HL-60/S4 treated with phorbol 12-myristate 13-acetate at 8.2 ng/mL for 4 days and 3 days (cell line): ENCODE results near the gene LBX1.

Experiments used
- in situ Hi-C: fragments of 300-500 bp; cut with MboI; formaldehyde crosslinking; loops from 2 replicates; pipeline ENCODE4 v1.15.0; 2022; ENCODE audit warnings: low sequenced_read_pairs

LBX1 gene

DNA sequence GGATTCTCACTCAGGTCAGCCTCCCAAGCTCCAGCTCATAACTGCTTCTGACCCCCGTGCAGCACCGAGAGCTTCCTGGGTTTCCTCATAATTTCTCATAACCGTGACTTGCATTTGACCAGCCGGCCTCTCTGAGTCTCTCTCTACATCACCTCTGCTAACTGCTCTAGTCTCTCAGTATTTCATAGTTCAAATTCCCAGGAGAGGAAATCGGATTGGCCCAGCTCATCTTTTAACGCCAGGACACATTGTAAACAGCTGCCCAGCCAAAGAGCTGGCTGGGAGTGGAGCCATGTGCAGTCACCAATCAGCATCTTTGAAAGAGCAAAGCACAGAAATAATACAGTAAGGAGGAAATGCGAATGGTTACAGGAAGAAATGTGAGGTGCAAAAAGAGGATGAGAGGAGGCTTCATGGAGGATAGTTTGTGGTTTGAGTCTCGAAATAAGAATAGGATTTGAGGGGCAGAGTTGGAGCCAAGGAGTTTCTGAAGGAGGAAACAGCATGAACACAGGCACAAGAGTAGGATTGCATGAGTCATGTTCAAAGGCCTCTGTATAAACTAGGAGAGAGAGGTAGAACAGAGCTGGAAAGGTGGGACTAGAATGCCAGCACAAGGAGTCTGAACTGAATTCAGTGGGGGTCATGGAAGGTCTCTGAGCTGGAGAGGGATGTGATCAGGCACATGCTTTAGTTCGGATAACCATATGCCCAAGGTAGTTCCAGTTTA is 15.2 kb upstream of the LBX1 start:
- in situ Hi-C loops, result no loop called here

GRCh38 chr10:101241840-101242707 is 12.8 kb upstream of the LBX1 start:
- in situ Hi-C loops, result no loop called here

GRCh38 chr10:101238732-101239105 is 9.5 kb upstream of the LBX1 start:
- in situ Hi-C loops, result no loop called here

DNA sequence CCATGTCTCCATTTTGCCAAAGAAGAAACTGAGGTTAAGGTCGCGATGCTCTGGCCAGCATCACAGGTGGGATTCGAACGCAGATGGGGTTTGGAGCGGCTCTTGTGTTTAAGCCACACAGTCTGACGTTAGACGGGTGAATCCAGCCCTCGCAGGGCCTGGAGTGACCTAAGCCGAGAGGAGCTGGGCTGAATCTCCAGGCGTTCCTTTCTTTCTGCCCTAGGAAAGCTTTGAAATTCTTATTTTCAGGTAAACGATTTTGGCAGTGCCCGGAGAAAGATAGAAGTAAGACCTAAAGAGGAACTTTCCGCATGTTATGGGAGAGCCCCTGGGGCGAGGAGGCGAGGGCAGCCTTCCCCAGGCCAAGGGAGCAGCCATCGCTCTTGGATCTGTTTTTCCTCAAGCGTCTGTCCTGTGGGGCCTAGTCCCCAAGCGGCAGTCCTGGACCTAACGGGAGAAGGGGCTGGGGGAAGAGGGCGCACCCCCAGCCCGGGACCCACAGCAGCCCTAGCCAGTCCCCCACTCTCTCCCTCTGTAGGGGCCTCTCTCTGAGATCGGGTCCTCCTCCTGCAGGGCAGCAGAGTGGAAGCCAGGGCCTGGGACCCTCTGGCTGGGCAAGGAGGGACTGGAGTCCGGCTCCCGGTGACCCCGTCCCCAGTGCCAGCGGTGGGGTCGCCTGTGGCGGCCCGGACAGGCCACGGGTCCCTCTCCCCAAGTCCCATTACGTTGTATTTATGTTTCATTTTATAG is 8.9 kb upstream of the LBX1 start:
- in situ Hi-C loops, result no loop called here

DNA sequence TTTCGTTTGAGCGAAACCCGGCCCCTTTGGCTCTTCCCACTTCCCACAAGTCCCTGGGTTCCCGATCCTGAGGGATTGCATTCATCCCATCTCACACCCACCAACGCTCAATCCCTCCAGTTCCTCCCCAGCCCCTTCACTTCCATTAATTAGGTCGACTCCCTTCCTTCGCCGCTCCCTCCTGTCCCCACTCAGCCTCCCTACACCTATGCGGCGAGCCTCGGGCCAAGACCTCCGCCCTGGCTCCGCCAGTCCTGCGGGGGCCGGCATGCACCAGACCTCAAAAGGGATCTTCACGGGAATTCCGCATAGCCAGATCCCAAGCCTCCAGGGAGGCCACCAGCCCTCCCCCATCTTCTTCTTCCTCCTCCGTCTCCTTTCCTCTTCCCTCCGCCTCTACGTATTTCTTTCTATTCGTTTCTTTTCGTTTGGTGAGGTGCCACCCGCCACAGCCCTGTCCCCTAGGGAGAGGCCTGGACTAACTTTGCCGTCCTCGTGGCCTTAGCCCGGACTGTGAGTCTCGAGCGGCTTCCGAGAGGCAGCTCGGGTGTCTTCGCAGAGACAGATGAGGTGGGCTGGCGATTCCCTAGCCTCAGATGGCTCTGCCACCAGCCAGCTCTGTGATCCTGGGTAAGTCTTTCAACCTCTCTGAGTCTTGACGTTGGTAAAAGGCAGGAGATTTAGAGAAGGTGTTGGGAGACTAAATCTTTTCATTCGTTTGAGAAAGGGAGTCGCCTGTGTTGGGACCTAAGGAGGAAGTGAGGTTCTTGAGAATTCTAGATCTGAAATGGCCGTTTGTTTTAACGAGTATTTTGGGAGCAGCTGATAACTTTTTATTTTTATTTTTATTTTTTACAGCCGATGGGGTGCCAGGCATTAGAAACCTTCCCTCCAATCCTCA is 8.1 kb upstream of the LBX1 start:
- in situ Hi-C loops, result no loop called here

GRCh38 chr10:101236376-101237080 is 7.3 kb upstream of the LBX1 start:
- in situ Hi-C loops, result no loop called here

GRCh38 chr10:101235766-101236165 is 6.5 kb upstream of the LBX1 start:
- in situ Hi-C loops, result no loop called here

GRCh38 chr10:101234333-101234732 is 5.1 kb upstream of the LBX1 start:
- in situ Hi-C loops, result no loop called here

DNA sequence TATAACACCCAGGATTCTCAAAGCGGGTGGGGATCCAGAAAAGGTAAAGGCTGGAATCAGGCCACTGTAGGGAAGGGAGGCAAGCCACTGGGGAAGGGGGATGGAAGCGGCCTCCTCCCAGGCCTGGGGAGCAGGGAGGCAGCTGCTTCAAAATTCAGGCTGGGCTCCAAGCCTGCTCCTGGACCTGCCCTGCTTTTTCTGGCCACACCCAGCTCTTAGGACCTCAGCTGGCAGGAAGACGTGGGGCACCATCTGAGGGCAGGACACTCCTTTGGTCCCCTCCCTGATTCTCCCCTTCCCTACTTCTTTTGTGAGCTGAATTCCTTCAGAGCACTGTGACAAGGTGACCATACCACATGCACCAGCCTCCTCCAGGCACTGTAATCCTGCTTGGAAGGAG is 4.6 kb upstream of the LBX1 start:
- in situ Hi-C loops, result no loop called here

- in situ Hi-C loops, result no loop called here
Measured at GRCh38 chr10:101233443-101233842, 4.2 kb upstream of the LBX1 start.

DNA sequence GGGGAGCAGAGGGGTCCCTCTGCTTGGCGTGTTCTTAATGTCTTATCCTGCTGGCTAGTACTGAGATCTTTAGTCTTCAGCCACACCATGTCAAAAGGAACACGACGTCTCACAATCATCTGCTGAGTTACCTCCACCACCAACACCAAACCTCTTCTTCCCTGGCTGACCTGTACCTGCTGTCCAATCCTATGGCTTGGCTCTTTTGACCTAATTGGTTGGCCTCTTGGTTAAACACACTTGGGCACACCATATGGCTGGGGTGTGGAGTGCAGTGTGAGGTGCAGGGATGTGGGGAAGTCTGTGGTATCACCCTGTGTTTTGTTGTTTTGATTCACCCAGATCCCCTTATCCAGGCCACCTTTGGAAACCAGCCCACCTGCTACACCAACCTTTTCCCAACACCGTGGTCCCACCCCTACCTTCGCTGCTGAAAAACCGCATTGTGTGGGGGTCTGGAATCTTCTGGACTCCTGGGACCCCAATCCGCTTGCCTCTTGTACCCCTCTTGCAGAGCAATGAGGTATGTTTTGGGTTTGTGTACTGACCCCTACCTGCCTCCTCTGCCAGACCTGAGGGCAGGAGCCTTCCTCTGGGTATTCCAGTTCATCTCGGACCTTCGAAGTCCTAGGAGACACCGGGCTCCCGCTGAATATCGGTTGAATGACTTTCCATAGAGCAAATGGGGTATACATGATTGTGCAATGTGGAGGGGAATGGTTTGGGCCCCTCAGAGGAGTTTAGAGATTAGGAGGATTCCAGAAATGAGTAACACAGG is 2.8 kb upstream of the LBX1 start:
- in situ Hi-C loops, result no loop called here

- in situ Hi-C loops, result no loop called here
Measured at GRCh38 chr10:101231092-101231491, 1.8 kb upstream of the LBX1 start.

DNA sequence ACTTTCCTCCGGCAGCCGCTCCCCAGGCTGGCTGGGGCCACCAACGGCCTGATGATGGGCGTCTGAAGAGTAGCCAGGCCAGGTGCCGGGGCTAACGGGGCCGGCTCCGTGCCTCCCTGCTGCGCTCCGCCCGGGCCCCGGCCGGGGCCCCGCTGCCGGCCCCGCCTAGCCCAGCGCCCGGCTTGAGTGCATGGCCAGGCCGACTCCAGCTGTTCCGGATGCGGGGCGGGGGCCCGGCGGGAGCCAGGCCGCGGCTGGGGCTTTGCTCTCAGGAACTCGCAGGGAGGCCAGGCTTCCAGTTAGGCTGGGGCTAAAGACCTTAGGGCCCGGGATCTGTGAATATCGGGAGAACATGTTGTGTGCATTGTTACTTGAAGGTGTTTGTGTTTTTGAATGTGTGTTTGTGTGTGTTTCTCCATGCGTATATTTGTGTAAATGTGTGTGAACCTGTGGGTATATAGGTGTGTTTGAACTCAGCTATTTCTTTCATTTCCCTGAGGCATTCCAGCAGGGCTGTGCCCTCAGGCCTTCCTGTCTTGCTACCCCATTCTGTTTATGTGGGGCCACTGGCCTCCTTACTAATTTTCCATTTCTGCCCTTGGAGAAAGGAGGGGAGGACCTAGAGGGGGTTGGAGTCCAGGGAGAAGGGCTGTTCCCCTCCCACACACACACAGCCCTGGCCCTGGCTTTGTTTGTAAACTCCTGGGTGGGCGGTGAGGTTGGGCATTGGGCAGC is 1.1 kb upstream of the LBX1 start:
- in situ Hi-C loops, result no loop called here

- in situ Hi-C loops, result no loop called here
Measured at GRCh38 chr10:101228966-101229265, 347 bp downstream of the LBX1 start.

- in situ Hi-C loops, result no loop called here
Measured at GRCh38 chr10:101228153-101228965, 904 bp downstream of the LBX1 start.

DNA sequence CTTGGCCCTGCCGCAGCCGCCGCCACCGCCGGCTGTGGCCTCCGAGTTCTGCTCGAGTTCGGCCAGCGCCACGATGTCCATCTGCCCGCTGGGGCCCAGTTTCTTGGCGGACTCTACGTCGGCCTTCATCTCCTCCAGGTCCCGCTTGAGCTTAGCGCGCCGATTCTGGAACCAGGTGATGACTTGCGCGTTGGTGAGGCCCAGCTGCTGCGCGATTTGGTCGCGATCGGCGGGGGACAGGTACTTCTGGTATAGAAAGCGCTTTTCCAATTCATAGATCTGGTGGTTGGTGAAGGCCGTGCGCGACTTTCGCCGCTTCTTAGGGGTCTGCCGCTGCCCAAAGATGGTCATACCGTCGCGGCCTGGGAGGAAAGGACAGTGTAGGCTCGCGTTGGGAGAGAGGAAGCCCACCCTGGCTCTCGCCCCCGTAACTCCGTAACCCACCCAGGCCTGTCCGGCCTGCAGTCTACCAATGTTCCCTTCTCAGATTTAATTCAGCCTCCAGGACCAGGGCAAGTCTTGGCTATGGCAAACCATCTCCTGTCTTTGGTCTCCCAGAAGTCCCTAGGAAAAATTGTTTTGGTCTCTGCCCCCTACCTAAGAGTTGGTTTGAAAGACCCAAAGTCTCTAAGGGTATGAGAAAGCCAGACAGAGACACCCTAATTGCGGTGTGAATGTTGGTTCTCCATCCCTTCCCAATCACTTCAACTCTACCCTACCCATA is 1.7 kb downstream of the LBX1 start:
- in situ Hi-C loops, result no loop called here
